Measurements from ENCODE around the gene SPAG5.
A peak's percentile ranks its signal among the peaks of the same experiment; 100 is the strongest.

SPAG5 gene

GRCh38 chr17:28549236-28550132 is 49.3 kb downstream of the SPAG5 start:
- H3K4me1 Mint-ChIP-seq = peaks cover 52% of the 10 kb centered on the region
- H3K27ac Mint-ChIP-seq = peak overlapping the region; percentile 94
- no peaks in the 10 kb centered on the region for H3K27me3 Mint-ChIP-seq
- peak overlapping the region; percentile 42 for H3K4me3 Mint-ChIP-seq
- H3K9me3 Mint-ChIP-seq = no peaks in the 10 kb centered on the region
- peaks cover 13% of the 10 kb centered on the region for H3K36me3 Mint-ChIP-seq
- DNase-seq (ENCODE audit: low spot score in 2 of 2) (peak; percentile 59 to 74), ATAC-seq (ENCODE audit: low read depth) (peak; percentile 76)

DNA sequence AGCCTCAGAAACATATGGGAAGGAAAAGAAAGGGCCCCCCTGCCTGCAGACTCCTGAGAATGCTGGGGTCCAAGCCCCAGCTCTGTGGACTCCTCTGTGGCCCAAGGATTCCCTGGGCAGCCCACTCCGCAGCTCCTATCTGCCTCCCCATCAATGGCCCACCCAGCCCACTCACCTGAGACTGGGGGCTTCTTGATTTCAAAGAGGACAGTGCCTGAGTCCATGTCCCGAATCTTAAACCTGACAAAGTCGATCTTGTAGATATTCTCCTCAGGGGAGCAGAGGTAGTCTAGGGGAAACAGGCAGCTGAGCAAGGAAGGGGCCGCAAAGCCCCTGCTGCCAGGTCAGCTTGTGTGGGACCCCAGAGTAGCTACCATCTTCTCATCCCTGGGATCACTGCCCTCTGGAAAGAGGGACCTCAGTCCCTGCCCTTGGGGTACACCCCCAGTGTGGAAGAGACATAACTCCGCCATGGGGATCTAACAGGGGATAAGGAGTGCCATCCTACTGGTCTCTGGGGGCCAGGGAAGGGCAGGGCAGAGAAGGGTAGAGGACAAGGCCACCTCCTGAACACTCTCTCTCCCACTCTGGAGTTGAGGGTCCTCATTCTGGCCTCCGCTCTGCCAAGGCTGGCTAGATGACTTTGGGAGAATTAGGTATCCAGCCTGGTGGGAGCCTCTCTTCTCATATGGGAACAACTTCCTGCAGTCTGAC is 50.3 kb downstream of the SPAG5 start:
- H3K36me3 Mint-ChIP-seq = peaks cover 7% of the 10 kb centered on the region
- H3K4me3 Mint-ChIP-seq = peak overlapping the region; percentile 76
- H3K9me3 Mint-ChIP-seq = no peaks in the 10 kb centered on the region
- H3K27ac Mint-ChIP-seq = peak overlapping the region; percentile 94
- peaks cover 56% of the 10 kb centered on the region for H3K4me1 Mint-ChIP-seq
- no peaks in the 10 kb centered on the region for H3K27me3 Mint-ChIP-seq
- ATAC-seq (ENCODE audit: low read depth) = no peak
- DNase-seq (ENCODE audit: low spot score in 2 of 2) = no peak

DNA sequence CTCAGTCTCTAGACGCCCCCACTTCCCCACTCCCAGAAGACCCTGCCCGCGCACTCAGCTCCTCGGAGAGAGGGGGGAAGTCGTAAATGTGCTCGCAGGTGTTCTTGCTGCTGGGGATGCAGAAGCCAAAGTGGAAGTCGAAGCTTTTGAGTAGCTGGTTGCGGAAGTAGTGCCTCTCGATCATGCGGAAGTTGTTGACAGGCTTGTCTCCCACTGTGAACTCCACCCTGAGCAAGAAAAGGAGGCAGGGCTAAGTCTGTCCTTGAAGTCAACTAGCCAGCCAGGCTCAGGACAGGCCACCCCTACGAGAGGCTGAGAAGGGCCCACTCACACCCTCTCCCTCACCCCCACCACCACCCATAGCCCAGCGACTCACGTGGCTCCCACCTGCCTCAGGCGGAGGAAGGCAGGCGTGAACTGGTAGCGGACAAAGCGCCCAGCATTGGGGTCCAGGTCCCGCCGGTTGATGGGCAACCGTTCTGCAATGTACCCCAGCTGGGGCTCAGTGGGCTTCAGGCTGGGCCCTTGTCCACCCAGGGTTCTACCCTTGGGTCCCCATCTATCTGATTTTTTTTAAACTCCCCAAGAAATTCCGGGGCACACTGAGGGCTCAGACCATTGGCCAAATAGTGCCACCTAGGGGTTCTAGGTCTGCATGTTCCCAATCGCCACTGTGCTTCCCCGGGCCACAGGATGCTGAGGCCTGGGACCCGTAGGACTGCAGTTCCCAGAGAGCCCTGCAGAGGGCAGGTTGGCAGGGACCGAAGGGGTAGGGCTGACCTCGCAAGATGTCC is 51.0 kb downstream of the SPAG5 start:
- ATAC-seq (ENCODE audit: low read depth) (peak; percentile 57), DNase-seq (ENCODE audit: low spot score in 2 of 2) (peak; percentile 56 to 68)
- Mint-ChIP-seq H3K27me3 (no peaks in the 10 kb centered on the region), H3K9me3 (no peaks in the 10 kb centered on the region), H3K4me3 (peak overlapping the region; percentile 76), H3K4me1 (peaks cover 53% of the 10 kb centered on the region), H3K27ac (peak overlapping the region; percentile 94), H3K36me3 (peaks cover 5% of the 10 kb centered on the region)

DNA sequence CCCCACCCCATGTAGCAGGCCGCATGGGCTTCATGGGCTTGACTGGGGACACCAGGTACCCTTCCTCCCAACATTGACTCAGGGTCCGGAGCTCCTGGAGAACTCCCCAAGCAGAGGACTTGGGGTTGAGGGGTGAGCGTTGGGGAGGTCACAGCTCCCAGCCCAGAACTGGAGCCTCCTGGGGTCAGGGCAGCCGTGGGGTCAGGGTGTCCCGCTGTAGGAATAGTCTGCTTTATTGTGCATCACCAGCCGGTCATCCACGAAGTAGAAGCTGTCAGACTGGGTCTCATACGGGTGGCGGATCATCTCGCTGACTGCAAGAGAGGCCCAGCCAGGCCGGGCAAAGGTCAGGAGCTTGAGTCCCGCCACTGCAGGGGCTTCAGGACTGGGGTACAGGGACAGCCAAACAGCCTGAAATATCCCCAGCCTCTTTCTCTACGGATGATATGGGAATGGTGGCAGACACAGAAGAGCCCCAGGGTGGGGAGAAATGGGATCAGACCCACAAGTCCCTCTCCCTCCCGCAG is 51.7 kb downstream of the SPAG5 start:
- Mint-ChIP-seq H3K27me3 (no peaks in the 10 kb centered on the region), H3K27ac (peak overlapping the region; percentile 94), H3K36me3 (peaks cover 5% of the 10 kb centered on the region), H3K9me3 (no peaks in the 10 kb centered on the region), H3K4me1 (peaks cover 50% of the 10 kb centered on the region), H3K4me3 (peak overlapping the region; percentile 76)
- no peak for ATAC-seq (ENCODE audit: low read depth)
- no peak for DNase-seq (ENCODE audit: low spot score in 2 of 2)

DNA sequence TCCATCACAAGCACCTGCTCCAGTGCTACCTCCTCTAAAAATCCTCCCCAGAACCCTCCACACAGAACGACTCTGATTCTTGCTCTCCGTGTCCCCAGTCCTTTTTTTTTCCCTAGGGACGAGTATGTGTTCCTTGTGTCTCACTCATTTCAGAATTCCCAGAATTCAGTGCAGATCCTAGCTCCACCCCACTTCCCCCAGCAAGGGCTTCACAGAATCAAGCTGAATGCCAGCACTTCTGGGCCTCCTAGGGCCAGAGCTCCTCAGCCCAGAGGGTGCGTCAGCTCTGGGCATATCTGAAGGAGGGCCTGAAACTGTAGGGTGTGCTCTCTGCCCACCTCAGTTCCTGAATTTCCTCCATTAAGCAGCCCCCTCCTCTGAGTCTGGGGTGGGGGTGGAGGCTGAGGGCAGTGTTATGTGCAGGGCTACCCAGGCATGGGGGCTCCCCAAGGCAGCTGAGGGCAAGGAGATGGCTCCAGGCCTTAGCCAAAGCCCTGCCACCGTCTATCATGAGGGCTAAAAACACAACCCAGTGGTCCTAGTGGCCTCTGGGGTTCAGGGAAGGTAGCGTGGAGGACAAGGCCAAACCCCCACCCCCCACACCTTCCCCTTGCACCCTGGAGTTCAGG is 52.9 kb downstream of the SPAG5 start:
- H3K27ac Mint-ChIP-seq = no peak overlapping the region
- DNase-seq (ENCODE audit: low spot score in 2 of 2) (no peak), ATAC-seq (ENCODE audit: low read depth) (no peak)
- H3K36me3 Mint-ChIP-seq = peaks cover 5% of the 10 kb centered on the region
- H3K4me1 Mint-ChIP-seq = peaks cover 39% of the 10 kb centered on the region
- no peaks in the 10 kb centered on the region for H3K27me3 Mint-ChIP-seq
- H3K9me3 Mint-ChIP-seq = no peaks in the 10 kb centered on the region
- no peak overlapping the region for H3K4me3 Mint-ChIP-seq

DNA sequence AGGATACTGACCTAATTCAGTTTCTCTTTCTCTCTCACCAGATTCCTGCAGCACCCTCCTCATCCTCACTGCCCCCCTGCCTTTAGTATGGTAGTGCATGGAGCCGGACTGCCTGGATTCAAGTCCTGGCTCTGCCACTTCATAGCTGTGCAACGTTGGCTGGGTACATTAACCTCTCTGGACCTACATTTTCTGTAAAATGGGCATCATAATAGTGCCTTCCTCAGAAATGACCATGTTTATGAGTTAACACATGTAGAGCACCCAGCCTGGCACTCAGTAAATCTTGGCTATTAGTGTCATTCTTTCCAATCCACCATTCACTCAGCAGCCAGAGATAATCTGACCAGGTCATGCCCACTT is 53.7 kb downstream of the SPAG5 start:
- H3K4me3 Mint-ChIP-seq = no peak overlapping the region
- H3K27ac Mint-ChIP-seq = no peak overlapping the region
- H3K27me3 Mint-ChIP-seq = no peaks in the 10 kb centered on the region
- ATAC-seq (ENCODE audit: low read depth) (no peak), DNase-seq (ENCODE audit: low spot score in 2 of 2) (no peak)
- H3K9me3 Mint-ChIP-seq = no peaks in the 10 kb centered on the region
- peaks cover 34% of the 10 kb centered on the region for H3K4me1 Mint-ChIP-seq
- peaks cover 5% of the 10 kb centered on the region for H3K36me3 Mint-ChIP-seq

- Mint-ChIP-seq H3K4me1 (peaks cover 30% of the 10 kb centered on the region), H3K36me3 (peaks cover 5% of the 10 kb centered on the region), H3K4me3 (no peak overlapping the region), H3K27me3 (no peaks in the 10 kb centered on the region), H3K27ac (no peak overlapping the region), H3K9me3 (no peaks in the 10 kb centered on the region)
- ATAC-seq (ENCODE audit: low read depth) (no peak), DNase-seq (ENCODE audit: low spot score in 2 of 2) (no peak)
Measured at GRCh38 chr17:28544402-28545140, 54.3 kb downstream of the SPAG5 start.

GRCh38 chr17:28541439-28541838 is 57.4 kb downstream of the SPAG5 start:
- no peak overlapping the region for H3K4me3 Mint-ChIP-seq
- H3K9me3 Mint-ChIP-seq = no peaks in the 10 kb centered on the region
- peaks cover 3% of the 10 kb centered on the region for H3K36me3 Mint-ChIP-seq
- ATAC-seq (ENCODE audit: low read depth) (no peak), DNase-seq (ENCODE audit: low spot score in 2 of 2) (no peak)
- no peak overlapping the region for H3K27ac Mint-ChIP-seq
- peaks cover 10% of the 10 kb centered on the region for H3K4me1 Mint-ChIP-seq
- no peaks in the 10 kb centered on the region for H3K27me3 Mint-ChIP-seq

DNA sequence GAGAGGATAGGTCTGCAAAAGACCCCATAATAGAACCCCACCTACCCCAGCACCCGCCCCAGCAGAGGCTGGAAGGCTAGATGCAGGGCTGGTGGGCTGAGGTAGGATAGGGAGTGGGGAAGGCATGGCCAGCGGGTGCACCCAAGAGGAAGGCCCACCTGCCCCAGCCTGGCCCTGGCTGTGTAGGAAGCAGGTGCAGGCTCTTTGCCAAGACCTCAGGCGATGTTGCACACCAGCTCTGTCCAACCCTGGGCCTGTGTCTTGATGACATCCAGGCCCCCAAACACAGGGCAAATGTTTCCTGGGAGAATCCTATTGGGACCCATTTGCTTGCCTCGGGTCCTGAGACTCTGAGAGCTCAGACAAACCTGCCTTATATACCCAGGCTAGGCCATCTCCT is 58.6 kb downstream of the SPAG5 start:
- H3K36me3 Mint-ChIP-seq = no peaks in the 10 kb centered on the region
- H3K27ac Mint-ChIP-seq = peak overlapping the region; percentile 31
- ATAC-seq (ENCODE audit: low read depth) (no peak), DNase-seq (ENCODE audit: low spot score in 2 of 2) (no peak)
- H3K4me3 Mint-ChIP-seq = no peak overlapping the region
- H3K4me1 Mint-ChIP-seq = peaks cover 7% of the 10 kb centered on the region
- H3K9me3 Mint-ChIP-seq = no peaks in the 10 kb centered on the region
- H3K27me3 Mint-ChIP-seq = no peaks in the 10 kb centered on the region

GRCh38 chr17:28538296-28538895 is 60.4 kb downstream of the SPAG5 start:
- Mint-ChIP-seq H3K4me1 (peaks cover 3% of the 10 kb centered on the region), H3K4me3 (no peak overlapping the region), H3K36me3 (no peaks in the 10 kb centered on the region), H3K9me3 (no peaks in the 10 kb centered on the region), H3K27ac (no peak overlapping the region), H3K27me3 (peaks cover under 1% of the 10 kb centered on the region)
- no peak for DNase-seq (ENCODE audit: low spot score in 2 of 2)
- no peak for ATAC-seq (ENCODE audit: low read depth)

DNA sequence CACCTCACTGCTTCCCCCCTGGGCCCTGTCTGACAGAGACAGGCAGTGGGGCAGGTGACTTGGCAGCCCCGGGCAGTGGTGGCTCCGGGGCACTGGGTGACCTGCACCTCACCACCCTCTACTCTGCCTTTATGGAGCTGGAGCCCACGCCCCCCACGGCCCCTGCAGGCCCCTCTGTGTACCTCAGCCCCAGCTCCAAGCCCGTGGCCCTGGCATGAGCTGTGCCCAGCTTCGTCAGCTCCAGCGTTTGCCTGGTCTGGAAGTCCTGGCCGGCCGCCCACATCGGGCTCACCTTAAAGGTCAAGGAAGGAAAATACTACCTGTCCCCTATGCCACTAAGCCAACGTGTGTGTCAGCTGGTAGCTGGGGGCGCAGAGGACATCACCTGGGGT is 61.6 kb downstream of the SPAG5 start:
- Mint-ChIP-seq H3K4me3 (no peak overlapping the region), H3K27me3 (peaks cover 1% of the 10 kb centered on the region), H3K9me3 (no peaks in the 10 kb centered on the region), H3K36me3 (no peaks in the 10 kb centered on the region), H3K27ac (no peak overlapping the region), H3K4me1 (peaks cover 3% of the 10 kb centered on the region)
- DNase-seq (ENCODE audit: low spot score in 2 of 2) = no peak
- ATAC-seq (ENCODE audit: low read depth) = no peak

DNA sequence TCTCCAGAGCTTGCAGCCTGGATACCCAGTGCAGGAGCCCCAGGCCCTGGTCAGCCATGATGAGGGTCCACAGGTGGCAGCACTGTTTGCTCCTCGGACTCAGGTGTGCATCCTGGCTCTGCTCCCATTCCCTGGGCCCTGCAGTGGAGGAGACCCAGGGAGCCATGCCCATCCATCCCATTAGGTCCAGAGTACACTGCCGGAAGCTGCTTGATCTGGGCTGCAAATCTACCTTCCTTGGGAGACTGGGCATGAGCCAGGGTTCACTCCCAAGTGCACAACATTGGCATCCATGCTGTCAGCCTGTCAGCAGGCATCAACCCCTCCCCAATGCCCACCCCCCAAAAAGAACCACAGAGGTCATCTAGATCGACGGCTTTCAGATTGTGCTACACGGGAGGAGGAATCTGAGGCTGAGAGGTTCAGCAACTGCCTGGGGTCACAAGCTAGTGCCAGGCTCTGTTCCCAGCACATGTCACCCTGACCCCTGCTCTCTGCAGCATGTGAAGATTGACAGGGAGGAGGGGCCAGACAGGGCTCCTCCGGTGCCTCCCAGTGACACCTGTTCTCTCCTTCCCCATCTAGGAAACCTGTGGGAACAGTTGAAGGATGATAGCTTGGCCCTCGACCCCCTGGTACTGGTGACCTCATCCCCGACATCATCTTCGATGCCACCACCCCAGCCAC is 62.1 kb downstream of the SPAG5 start:
- Mint-ChIP-seq H3K27me3 (peaks cover 1% of the 10 kb centered on the region), H3K4me1 (peaks cover 3% of the 10 kb centered on the region), H3K9me3 (no peaks in the 10 kb centered on the region), H3K36me3 (no peaks in the 10 kb centered on the region), H3K4me3 (no peak overlapping the region), H3K27ac (no peak overlapping the region)
- DNase-seq (ENCODE audit: low spot score in 2 of 2) (no peak), ATAC-seq (ENCODE audit: low read depth) (no peak)
